ENCODE measurements around the gene DNAH14.
"Not testable (repeated sequence)": the region's sequence is repeated elsewhere in the genome, so short reads cannot be mapped to it uniquely, and the experiment has no call there.

Gene DNAH14

GRCh38 chr1:225254676-225255075 lies 325.2 kb downstream of the DNAH14 start:
- no peak for DNase-seq (ENCODE audit: low spot score)

- DNase-seq (ENCODE audit: low spot score), result no peak
Observed at GRCh38 chr1:225257081-225257480, 327.6 kb downstream of the DNAH14 start.

GRCh38 chr1:225258811-225259210 lies 329.3 kb downstream of the DNAH14 start:
- DNase-seq (ENCODE audit: low spot score), result no peak

DNA sequence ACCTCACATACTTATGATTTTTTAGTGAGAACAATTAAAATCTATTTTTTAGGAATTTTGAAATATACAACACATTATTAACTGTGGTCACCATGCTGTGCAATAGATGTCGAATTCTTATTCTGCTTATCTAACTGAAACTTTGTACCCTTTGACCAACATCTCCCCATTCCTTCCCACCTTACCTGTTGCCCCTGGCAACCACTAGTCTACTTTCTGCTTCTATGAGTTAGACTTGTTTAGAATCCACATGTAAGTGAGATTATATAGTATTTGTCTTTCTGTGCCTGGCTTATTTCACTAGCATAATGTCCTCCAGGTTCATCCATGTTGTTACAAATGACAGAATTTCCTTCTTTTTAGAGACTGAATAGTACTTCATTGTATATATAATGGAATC lies 330.1 kb downstream of the DNAH14 start:
- no peak for DNase-seq (ENCODE audit: low spot score)

GRCh38 chr1:225260319-225260718 lies 330.8 kb downstream of the DNAH14 start:
- DNase-seq (ENCODE audit: low spot score), result no peak

- DNase-seq (ENCODE audit: low spot score), result no peak
Observed at GRCh38 chr1:225277445-225277844, 348.0 kb downstream of the DNAH14 start.

DNA sequence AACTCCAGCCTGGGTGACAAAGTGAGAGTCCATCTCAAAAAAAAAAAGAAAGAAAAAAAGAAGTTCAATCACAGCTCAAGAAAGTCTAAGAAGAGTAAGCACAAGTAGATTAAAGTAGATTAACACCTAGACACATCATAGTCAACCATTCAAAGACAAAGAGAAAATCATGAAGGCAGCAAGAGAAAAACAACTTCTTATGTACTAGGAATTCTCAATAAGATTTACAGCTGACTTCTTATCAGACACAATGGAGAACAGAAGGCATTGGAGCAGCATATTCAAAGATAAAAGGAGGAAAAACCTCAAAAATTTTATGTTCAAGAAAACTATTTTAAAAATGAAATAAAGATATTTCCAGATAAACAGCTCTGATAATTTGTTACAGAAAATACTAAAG lies 351.1 kb downstream of the DNAH14 start:
- no peak for DNase-seq (ENCODE audit: low spot score)

- DNase-seq (ENCODE audit: low spot score), result no peak
Observed at GRCh38 chr1:225290244-225290643, 360.8 kb downstream of the DNAH14 start.

- peak; percentile 58 for DNase-seq (ENCODE audit: low spot score)
Observed at GRCh38 chr1:225299624-225300023, 370.1 kb downstream of the DNAH14 start.

- no peak for DNase-seq (ENCODE audit: low spot score)
Observed at GRCh38 chr1:225300381-225300780, 370.9 kb downstream of the DNAH14 start.

- no peak for DNase-seq (ENCODE audit: low spot score)
Observed at GRCh38 chr1:225304996-225305395, 375.5 kb downstream of the DNAH14 start.

DNA sequence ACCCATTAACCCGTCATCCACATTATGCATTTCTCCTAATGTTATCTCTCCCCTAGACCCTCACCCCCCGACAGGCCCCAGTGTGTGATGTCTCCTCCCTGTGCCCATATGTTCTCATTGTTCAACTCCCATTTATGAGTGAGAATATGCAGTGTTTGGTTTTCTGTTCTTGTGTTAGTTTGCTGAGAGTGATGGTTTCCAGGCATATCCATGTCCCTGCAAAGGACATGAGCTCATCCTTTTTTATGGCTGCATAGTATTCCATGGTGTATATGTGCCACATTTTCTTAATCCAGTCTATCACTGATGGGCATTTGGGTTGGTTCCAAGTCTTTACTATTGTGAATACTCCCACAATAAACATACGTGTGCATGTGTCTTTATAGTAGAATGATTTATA lies 381.1 kb downstream of the DNAH14 start:
- DNase-seq (ENCODE audit: low spot score), result not testable (repeated sequence)

DNA sequence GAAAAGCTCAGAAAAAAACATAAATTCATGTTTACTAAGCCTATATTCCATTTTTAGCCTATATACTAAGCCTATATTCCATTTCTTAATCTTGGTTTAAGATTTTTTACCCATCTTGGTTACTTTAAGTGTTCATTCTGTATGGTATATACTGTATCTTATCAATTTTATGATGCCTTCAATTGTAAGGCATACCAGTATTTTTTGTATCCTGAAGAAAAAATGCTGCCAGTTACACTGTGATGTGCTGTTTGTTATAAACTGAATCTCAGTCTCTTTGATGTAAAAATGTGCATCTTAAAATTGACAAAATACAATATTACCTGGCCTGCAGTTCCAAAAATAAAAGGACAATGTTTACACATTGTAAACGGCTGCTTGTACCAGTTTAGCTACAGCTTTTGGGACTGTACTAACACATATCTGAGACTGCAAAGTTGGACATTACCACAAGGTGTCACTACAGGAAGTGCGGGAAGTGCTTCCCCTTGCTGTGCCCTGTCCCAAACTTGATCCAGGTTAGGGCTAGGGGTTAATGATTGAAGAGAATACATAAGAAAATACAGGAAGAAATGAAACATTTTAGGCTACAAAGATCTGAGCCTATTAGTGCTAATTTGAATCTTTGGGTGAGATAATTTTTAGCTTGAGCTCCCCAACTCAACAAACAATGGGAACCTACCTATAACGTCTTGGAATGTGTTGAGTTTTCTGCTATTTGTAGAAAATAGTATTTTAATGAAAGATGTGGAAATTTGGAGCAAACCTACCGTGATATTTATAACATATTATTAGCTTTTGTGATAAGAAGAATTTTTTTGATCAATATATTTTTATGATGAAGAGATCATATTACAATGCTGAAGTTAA lies 389.5 kb downstream of the DNAH14 start:
- DNase-seq (ENCODE audit: low spot score), result peak; percentile 56

DNA sequence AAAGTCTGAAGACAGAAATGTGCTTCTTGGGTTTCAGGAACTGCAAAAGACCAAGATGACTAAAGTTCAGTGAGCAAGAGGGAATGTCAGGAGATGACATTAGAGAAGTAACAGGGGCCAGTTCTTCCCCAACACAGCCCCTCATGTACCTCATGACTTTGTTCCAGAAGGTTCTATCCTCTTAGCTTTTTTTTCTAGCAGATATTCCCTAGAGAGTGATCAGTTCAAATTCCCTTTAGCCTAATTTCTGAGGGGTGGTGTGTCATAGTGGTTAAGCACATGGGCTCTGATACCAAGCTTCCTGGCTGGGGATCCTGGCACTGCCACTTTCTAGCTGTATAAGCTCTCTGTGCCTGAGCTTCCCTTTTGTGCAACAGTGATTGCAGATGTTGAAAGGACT lies 390.4 kb downstream of the DNAH14 start:
- DNase-seq (ENCODE audit: low spot score), result no peak

GRCh38 chr1:225321784-225322183 lies 392.3 kb downstream of the DNAH14 start:
- DNase-seq (ENCODE audit: low spot score), result no peak

DNA sequence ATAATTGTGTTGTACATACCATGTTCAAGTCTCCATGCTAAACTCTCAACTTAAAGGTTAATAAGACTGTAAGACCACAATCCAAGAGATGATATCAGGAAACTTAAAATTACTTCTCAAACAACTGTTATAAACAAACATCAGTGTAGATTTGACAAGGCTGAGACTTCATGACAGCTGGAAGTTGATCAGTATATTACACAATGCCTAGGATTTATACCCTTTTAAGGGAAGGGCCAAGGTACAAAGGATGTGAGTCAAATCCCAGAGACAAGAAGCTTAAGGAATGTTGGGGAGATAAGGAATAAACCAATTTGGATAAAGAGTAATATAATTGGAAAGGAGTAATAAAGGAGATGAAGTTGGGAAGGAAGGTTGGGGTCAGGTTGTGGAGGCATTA lies 399.6 kb downstream of the DNAH14 start:
- DNase-seq (ENCODE audit: low spot score), result no peak

DNA sequence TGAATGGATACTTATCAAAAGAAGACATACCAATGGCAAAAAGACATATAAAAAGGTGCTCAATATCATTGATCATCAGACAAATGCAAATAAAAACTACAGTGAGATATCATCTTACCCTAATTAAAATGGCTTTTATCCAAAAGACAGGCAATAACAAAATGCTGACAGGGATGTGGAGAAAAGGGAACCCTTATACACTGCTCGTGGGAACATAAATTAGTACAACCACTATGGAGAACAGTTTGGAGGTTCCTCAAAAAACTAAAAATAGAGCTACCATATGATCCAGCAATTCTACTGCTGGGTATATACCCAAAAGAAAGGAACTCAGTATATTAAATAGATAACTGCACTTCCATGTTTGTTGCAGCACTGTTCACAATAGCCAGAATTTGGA lies 400.5 kb downstream of the DNAH14 start:
- DNase-seq (ENCODE audit: low spot score), result not testable (repeated sequence)

GRCh38 chr1:225332686-225333085 lies 403.2 kb downstream of the DNAH14 start:
- no peak for DNase-seq (ENCODE audit: low spot score)

DNA sequence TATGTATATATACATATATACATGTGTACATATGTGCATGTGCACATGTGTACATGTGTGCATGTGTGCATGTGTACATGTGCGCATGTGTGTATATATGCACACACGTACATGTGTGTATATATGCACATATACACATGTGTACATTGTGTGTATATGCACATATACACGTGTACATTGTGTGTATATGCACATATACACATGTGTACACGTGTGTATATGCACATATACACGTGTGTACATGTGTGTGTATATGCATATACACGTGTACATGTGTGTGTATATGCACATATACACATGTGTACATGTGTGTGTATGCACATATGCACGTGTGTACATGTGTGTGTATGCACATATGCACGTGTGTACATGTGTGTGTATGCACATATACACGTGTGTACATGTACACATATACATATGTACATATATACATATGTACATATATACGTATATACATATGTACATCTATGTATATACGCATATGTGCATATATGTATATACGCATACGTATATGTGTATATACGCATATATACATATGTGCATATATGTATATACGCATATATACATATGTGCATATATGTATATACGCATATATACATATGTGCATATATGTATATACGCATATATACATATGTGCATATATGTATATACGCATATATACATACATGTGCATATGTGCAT lies 405.8 kb downstream of the DNAH14 start:
- not testable (repeated sequence) for DNase-seq (ENCODE audit: low spot score)

DNA sequence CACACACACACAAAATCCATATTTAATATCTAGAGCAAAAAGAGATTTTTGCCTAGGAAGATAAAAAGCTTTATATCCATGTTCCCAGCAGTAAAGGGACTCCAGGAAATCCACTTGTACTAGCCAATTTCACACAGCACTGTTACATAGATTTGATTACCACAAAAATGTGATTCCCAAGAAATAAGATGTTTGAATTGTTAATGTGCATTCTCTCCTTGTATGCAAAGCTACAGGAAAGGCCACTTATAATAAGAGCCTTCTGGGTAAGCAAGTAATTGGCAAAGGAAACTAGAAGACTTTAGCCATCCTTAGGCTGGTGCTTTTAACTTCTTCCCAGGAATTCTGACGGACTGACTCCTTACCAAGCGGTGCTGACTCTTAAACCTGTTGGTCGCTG lies 409.1 kb downstream of the DNAH14 start:
- no peak for DNase-seq (ENCODE audit: low spot score)

DNA sequence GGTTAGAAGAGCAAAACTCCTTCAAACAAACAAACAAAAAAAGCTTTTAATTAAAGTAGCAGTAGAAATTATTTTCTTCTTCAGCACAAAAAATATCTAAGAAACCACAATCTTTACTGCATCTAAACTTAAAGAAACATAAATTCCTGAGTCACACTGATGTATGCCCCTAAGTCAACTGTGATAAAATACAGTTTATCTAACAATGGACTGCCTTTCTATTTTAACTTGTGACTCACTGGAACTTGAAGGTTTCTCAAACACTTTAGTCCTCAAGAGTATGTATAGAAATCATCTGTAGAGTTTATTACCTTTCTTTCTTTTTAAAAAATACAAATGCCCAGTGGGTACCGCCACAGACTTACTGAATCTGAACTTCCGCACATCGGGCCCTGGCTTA lies 412.2 kb downstream of the DNAH14 start:
- no peak for DNase-seq (ENCODE audit: low spot score)

DNA sequence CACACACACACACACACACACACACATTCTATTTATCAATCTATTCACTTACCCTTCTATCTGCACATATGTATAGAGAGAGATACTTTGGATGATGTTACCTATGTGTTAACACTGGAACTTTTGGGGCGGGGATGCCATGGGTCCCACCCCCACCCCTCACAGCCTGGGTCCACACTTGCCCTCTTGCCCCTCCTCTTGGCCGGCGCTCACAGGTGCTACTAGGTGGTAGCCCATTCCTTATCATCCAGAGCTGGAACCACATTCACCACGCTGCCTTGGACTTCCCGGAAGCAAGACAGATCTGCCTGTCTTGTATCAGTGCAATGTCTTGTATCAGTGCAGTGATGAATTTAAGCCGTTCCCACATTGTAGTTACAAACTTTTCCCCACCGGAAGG lies 413.2 kb downstream of the DNAH14 start:
- DNase-seq (ENCODE audit: low spot score), result no peak

DNA sequence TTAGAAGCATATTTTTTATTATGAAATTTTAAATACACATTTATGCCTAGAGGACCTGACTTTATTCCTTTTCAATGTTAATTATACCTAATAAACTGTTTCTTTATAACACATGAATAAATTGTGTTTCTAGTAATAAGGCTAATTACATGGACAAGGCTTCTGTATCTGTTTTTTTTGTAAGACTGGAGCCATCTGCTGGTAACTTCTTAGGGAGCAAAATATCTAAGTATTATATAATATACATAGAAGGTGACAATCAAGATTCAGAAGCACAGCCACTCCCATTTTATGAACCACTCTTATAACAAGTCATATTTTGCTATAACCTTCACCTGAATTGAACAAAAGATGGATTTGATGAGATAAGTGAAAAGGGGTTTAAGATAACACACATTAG lies 414.1 kb downstream of the DNAH14 start:
- peak; percentile 74 for DNase-seq (ENCODE audit: low spot score)

Measured in RKO (cell line).